Endothelial cell of umbilical vein (primary cell): ENCODE results near the gene RPL21. TPM values are rescaled to one million over a fixed set of nuclear protein-coding genes. Genes with fewer than 3 reads are reported as not detected.

Source experiments
- BruUV-seq: library from RNA; stranded (reverse); fragments of 400-500 nt; replicated peaks from 2 replicates; lab custom pipeline; 2021; lab: Mats Ljungman, UMichigan
- CTCF ChIA-PET: fragments of 300-600, 350-600 bp; sonication (Branson Sonifier 250); formaldehyde crosslinking; loops from one replicate; lab custom pipeline; 2021; ENCODE audit warnings: antibody characterized with exemption, inconsistent platforms; lab: Charles Lee
- POLR2A ChIA-PET: fragments of 300-600, 350-600 bp; sonication (Branson Sonifier 250); formaldehyde crosslinking; loops from one replicate; lab custom pipeline; 2021; ENCODE audit warnings: antibody characterized with exemption, inconsistent platforms; lab: Charles Lee
- DNase-seq: peaks from one replicate; pipeline ENCODE4 v3.0.0-alpha.2; 2011; ENCODE audit warnings: low read depth, low spot score
- FAIRE-seq: peaks from 2 replicates; lab custom pipeline; 2011; peaks lifted over from hg19 to GRCh38; lab: Jason Lieb, UNC
- H2AFZ ChIP-seq: 2 replicates; pipeline ENCODE4 v1.6.0; 2012; ENCODE audit warnings: low read depth, low read length, control low read depth, inconsistent platforms
- H3K27ac ChIP-seq: 2 replicates; pipeline ENCODE4 v1.5.1; 2011; ENCODE audit warnings: low read depth, mild to moderate bottlenecking, control low read depth, low read length, moderate library complexity; ENCODE audit not compliant: insufficient read depth
- H3K27me3 ChIP-seq, 2 experiments: 2 replicates each; pipeline versions ENCODE4 v1.6.0 to v1.6.1; 2011; ENCODE audit warnings: low read length in 2 of 2, mixed read lengths in 1 of 2; ENCODE audit not compliant: control insufficient read depth in 2 of 2, insufficient read depth in 2 of 2
- H3K36me3 ChIP-seq, 2 experiments: 2 replicates in 1 of 2; 3 replicates in 1 of 2; pipeline ENCODE4 v1.5.1; 2011; ENCODE audit warnings: low read length in 2 of 2, mild to moderate bottlenecking in 1 of 2, moderate library complexity in 1 of 2; ENCODE audit not compliant: control insufficient read depth in 2 of 2, insufficient read depth in 2 of 2; ENCODE audit errors: extremely low read depth in 1 of 2
- H3K4me1 ChIP-seq: 3 replicates; pipeline ENCODE4 v1.5.1; 2011; ENCODE audit warnings: mild to moderate bottlenecking, low read length; ENCODE audit not compliant: control insufficient read depth, insufficient read depth; ENCODE audit errors: extremely low read depth
- H3K4me2 ChIP-seq: 2 replicates; pipeline ENCODE4 v1.6.1; 2011; ENCODE audit warnings: low read length, control low read depth, mixed read lengths; ENCODE audit not compliant: insufficient read depth
- H3K4me3 ChIP-seq, 3 experiments: fragments of 200-600 bp in 1 of 3; sonication (generic), shearing (Covaris generic) in 1 of 3; replicated peaks in 1 of 3; 2 replicates each; pipeline ENCODE4 v1.5.1; 2011 to 2016; ENCODE audit warnings: control low read depth in 3 of 3, low read length in 3 of 3, mild to moderate bottlenecking in 2 of 3, inconsistent platforms in 1 of 3, low read depth in 1 of 3, moderate library complexity in 1 of 3; ENCODE audit not compliant: insufficient read depth in 1 of 3
- H3K79me2 ChIP-seq: 2 replicates; pipeline ENCODE4 v1.6.0; 2012; ENCODE audit warnings: low read length, inconsistent platforms; ENCODE audit not compliant: control insufficient read depth, insufficient read depth
- H3K9ac ChIP-seq: replicated peaks from 2 replicates; pipeline ENCODE3; 2011; ENCODE audit warnings: low read length, control low read depth; ENCODE audit not compliant: insufficient read depth; ENCODE audit errors: extremely low read depth
- H3K9me1 ChIP-seq: replicated peaks from 3 replicates; pipeline ENCODE4 v1.6.0; 2011; ENCODE audit warnings: mild to moderate bottlenecking, low read length; ENCODE audit not compliant: control insufficient read depth, insufficient read depth; ENCODE audit errors: extremely low read depth
- H3K9me3 ChIP-seq: replicated peaks from 2 replicates; pipeline ENCODE4 v1.5.1; 2012; ENCODE audit warnings: low read length, inconsistent platforms; ENCODE audit not compliant: control insufficient read depth, insufficient read depth
- H4K20me1 ChIP-seq: replicated peaks from 2 replicates; pipeline ENCODE3; 2011; ENCODE audit warnings: mild to moderate bottlenecking, low read length; ENCODE audit not compliant: control insufficient read depth, insufficient read depth; ENCODE audit errors: extremely low read depth
- CTCF ChIP-seq, 2 donors: IDR thresholded peaks; 1 replicate in 1 of 2; 2 replicates in 1 of 2; pipeline ENCODE4 v1.5.1; 2011; ENCODE audit warnings: low read length in 2 of 2, mild to moderate bottlenecking in 2 of 2, moderate library complexity in 2 of 2, control low read depth in 1 of 2, inconsistent platforms in 1 of 2, low read depth in 1 of 2; ENCODE audit not compliant: insufficient read depth in 1 of 2; ENCODE audit errors: extremely low read depth in 1 of 2
- EZH2 ChIP-seq: IDR thresholded peaks from 2 replicates; pipeline ENCODE4 v1.6.1; 2012; ENCODE audit warnings: borderline replicate concordance, low read depth, mild to moderate bottlenecking, moderate library complexity, low read length, inconsistent platforms; ENCODE audit not compliant: severe bottlenecking
- FOS ChIP-seq: IDR thresholded peaks from 2 replicates; pipeline ENCODE4 v1.6.1; 2011; ENCODE audit warnings: mild to moderate bottlenecking, low read length, moderate library complexity, borderline replicate concordance; ENCODE audit not compliant: insufficient read depth
- GATA2 ChIP-seq: IDR thresholded peaks from 2 replicates; pipeline ENCODE4 v1.7.0; 2011; ENCODE audit warnings: low read depth, mild to moderate bottlenecking, moderate library complexity, mixed read lengths, low read length; ENCODE audit not compliant: insufficient read length, insufficient read depth
- JUN ChIP-seq: IDR thresholded peaks from 2 replicates; pipeline ENCODE4 v1.6.1; 2011; ENCODE audit warnings: borderline replicate concordance, low read depth; ENCODE audit not compliant: insufficient read length, insufficient read depth
- MAX ChIP-seq: IDR thresholded peaks from 2 replicates; pipeline ENCODE4 v1.6.1; 2011; ENCODE audit not compliant: insufficient read depth, insufficient read length
- MYC ChIP-seq: IDR thresholded peaks from one replicate; pipeline ENCODE4 v1.6.1; 2011; ENCODE audit warnings: mild to moderate bottlenecking, low read depth, low read length
- POLR2A ChIP-seq: IDR thresholded peaks from 2 replicates; pipeline ENCODE4 v1.6.1; 2012; ENCODE audit warnings: low read depth, mild to moderate bottlenecking, control low read depth, low read length
- POLR2AphosphoS5 ChIP-seq: IDR thresholded peaks from 2 replicates; pipeline ENCODE4 v1.6.1; 2012; ENCODE audit warnings: low read depth, mild to moderate bottlenecking, control low read depth, low read length, moderate library complexity; ENCODE audit not compliant: insufficient read depth
- dilution Hi-C: fragments of 300-500 bp; cut with MboI; formaldehyde crosslinking; loops from one replicate; pipeline ENCODE4 v1.15.0; 2019; ENCODE audit warnings: low sequenced_read_pairs; ENCODE audit not compliant: extremely low pct_ligation_motif_present
- intact Hi-C: fragments of 100-400 bp; cut with micrococcal nuclease; formaldehyde crosslinking; loops from one replicate; pipeline ENCODE4 v1.10.0; 2022
- polyA plus RNA-seq, 4 experiments: library from polyadenylated mRNA; depleted of rRNA in 3 of 4; stranded (reverse) in 3 of 4; unstranded in 1 of 4; fragments of >200 nt; gene quantifications; 2 replicates each; pipeline versions ENCODE4 v1.2.1 to v1.2.3, GENCODE V29; 2011 to 2012; ENCODE audit warnings: missing spikeins in 1 of 4
- total RNA-seq: library from RNA; stranded (reverse); gene quantifications from 2 replicates; pipeline ENCODE4 v1.2.3, GENCODE V29; 2021

Gene RPL21
- total and polyA plus RNA-seq, 2 donors (not counting 3 experiments of a cell fraction or from before 2014, with no cell fraction given): 585 to 871 TPM

- intact Hi-C loops: no loop called here
- no peak overlapping the region for H2AFZ ChIP-seq
- no peak overlapping the region for H3K9ac ChIP-seq
- peaks cover 15% of the 10 kb centered on the region for H3K4me1 ChIP-seq
- ChIA-PET CTCF (interaction anchor here (1.4 kb wide), 1 partner anchor 11 kb away, joined by 3 read pairs; no protein-coding TSS in a partner anchor), POLR2A (no interaction called here)
- no peaks in the 10 kb centered on the region for H3K36me3 ChIP-seq
- TF ChIP-seq EZH2 (no peak), CTCF (IDR thresholded peaks at IDR 0.05; ENCODE audit: extremely low read depth in 1 of 2, insufficient read depth in 1 of 2, low read depth in 1 of 2, low read length in 2 of 2) (no peak)
- no peak overlapping the region for H3K4me3 ChIP-seq
- no peaks in the 10 kb centered on the region for H3K9me1 ChIP-seq
- no TSS peak for BruUV-seq
- no peak overlapping the region for H3K27ac ChIP-seq
- H3K79me2 ChIP-seq: no peaks in the 10 kb centered on the region
- no peak for FAIRE-seq
- no peaks in the 10 kb centered on the region for H3K9me3 ChIP-seq
- H3K4me2 ChIP-seq: no peak overlapping the region
- no peak for DNase-seq
- dilution Hi-C loops: no loop called here
- H4K20me1 ChIP-seq: no peaks in the 10 kb centered on the region
- peaks cover 27 to 30% of the 10 kb centered on the region in 2 experiments for H3K27me3 ChIP-seq
Observed at GRCh38 chr13:27276188-27276587, 24.8 kb downstream of the RPL21 start.

DNA sequence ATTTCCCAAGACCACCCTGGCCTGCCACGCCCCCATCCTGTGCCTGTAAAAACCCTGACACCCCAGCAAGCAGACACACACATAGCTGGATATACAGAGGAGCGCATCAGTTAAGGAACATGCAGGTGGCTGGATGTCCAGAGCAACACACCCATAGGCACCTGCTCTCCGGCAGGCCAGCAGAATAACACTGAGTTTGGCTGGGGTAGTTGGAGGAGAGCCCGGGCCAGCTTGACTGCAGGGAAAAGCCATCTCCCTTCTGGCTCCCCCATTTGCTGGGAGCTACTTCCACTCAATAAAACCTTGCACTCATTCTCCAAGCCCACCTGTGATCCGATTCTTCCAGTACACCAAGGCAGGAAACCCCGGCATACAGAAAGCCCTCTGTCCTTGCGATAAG is 28.1 kb downstream of the RPL21 start:
- no peak for DNase-seq
- Histone ChIP-seq H3K9me1 (no peaks in the 10 kb centered on the region), H3K36me3 (no peaks in the 10 kb centered on the region), H3K9ac (no peak overlapping the region), H3K27ac (no peak overlapping the region), H3K4me2 (no peak overlapping the region), H3K79me2 (no peaks in the 10 kb centered on the region), H2AFZ (no peak overlapping the region), H4K20me1 (no peaks in the 10 kb centered on the region), H3K4me1 (no peaks in the 10 kb centered on the region), H3K4me3 (no peak overlapping the region), H3K9me3 (no peaks in the 10 kb centered on the region), H3K27me3 (peaks cover 24 to 25% of the 10 kb centered on the region in 2 experiments)
- no peak for FAIRE-seq
- TF ChIP-seq EZH2: no peak
- TF ChIP-seq POLR2AphosphoS5: no peak
- TF ChIP-seq FOS: no peak
- no peak for TF ChIP-seq MYC
- no peak for TF ChIP-seq CTCF (IDR thresholded peaks at IDR 0.05; ENCODE audit: extremely low read depth in 1 of 2, insufficient read depth in 1 of 2, low read depth in 1 of 2, low read length in 2 of 2)
- no peak for TF ChIP-seq JUN
- no peak for TF ChIP-seq GATA2
- TF ChIP-seq MAX: no peak
- no peak for TF ChIP-seq POLR2A
- dilution Hi-C loops: no loop called here
- CTCF ChIA-PET: interaction anchor here (0.9 to 8.1 kb wide), 3 partner anchors 8 to 292 kb away, joined by 3 to 98 read pairs (median 17); partner anchors contain the start of gene RASL11A
- no TSS peak for BruUV-seq
- intact Hi-C loops: no loop called here
- POLR2A ChIA-PET: interaction anchor here (1.0 kb wide), 1 partner anchor 9 kb away, joined by 3 read pairs; the partner anchor contains the start of gene RASL11A
